Muscle of leg (tissue), 11 donors: Measurements from ENCODE around the gene GRM3. TPM values are rescaled to one million over a fixed set of nuclear protein-coding genes. Genes with fewer than 3 reads are reported as not detected.

Experiments used
- DNase-seq: peaks from one replicate; pipeline ENCODE4 v3.0.0; 2013
- H3K27ac ChIP-seq: one replicate; pipeline ENCODE4 v1.5.1; 2013; ENCODE audit warnings: mild to moderate bottlenecking, low read length, control low read depth
- H3K27me3 ChIP-seq: one replicate; pipeline ENCODE4 v1.6.1; 2013; ENCODE audit warnings: low read length; ENCODE audit not compliant: control insufficient read depth, insufficient read depth
- H3K36me3 ChIP-seq: one replicate; pipeline ENCODE4 v1.6.1; 2013; ENCODE audit warnings: low read length; ENCODE audit not compliant: control insufficient read depth, insufficient read depth
- H3K4me1 ChIP-seq: one replicate; pipeline ENCODE4 v1.6.1; 2013; ENCODE audit warnings: low read length; ENCODE audit not compliant: control insufficient read depth, insufficient read depth
- H3K4me3 ChIP-seq: one replicate; pipeline ENCODE4 v1.5.1; 2013; ENCODE audit warnings: low read length, control low read depth
- H3K9me3 ChIP-seq: replicated peaks from 2 replicates; pipeline ENCODE4 v1.6.1; 2013; ENCODE audit warnings: low read depth, low read length; ENCODE audit not compliant: control insufficient read depth
- WGBS: methylation state at CpG from one replicate; pipeline ENCODE4 v1.1.5; 2013; ENCODE audit warnings: missing lambda C conversion rate; ENCODE audit not compliant: insufficient coverage; 5-methylcytosine and 5-hydroxymethylcytosine counted together
- polyA plus RNA-seq, 8 donors: library from polyadenylated mRNA; unstranded; fragments of 120-200 nt; gene quantifications; one replicate each; pipeline versions ENCODE4 v1.2.1 to v1.2.3, GENCODE V29; 2013; ENCODE audit warnings: inconsistent platforms in 1 of 8, low replicate concordance in 1 of 8; ENCODE audit not compliant: insufficient read length in 8 of 8, insufficient read depth in 1 of 8
- total RNA-seq: library from RNA; stranded (reverse); fragments of 120-200 nt; gene quantifications from one replicate; pipeline ENCODE4 v1.2.4, GENCODE V29; 2013

GRM3 gene
- total and polyA plus RNA-seq, 9 donors: 0.04 to 0.20 (median 0.12) TPM

- 33% methylated on average over 1 of the region's 2 CpGs for WGBS
- H3K36me3 ChIP-seq: no peaks in the 10 kb centered on the region
- DNase-seq: no peak
- no peaks in the 10 kb centered on the region for H3K4me1 ChIP-seq
- no peak overlapping the region for H3K27ac ChIP-seq
- H3K27me3 ChIP-seq: no peaks in the 10 kb centered on the region
- no peaks in the 10 kb centered on the region for H3K9me3 ChIP-seq
- no peak overlapping the region for H3K4me3 ChIP-seq
Measured at GRCh38 chr7:86692755-86693154, 49.0 kb downstream of the GRM3 start.

- Histone ChIP-seq H3K36me3 (no peaks in the 10 kb centered on the region), H3K27ac (no peak overlapping the region), H3K4me3 (no peak overlapping the region), H3K9me3 (no peaks in the 10 kb centered on the region), H3K27me3 (no peaks in the 10 kb centered on the region), H3K4me1 (peaks cover 2% of the 10 kb centered on the region)
- DNase-seq: no peak
- WGBS: 80% methylated on average over 1 of the region's 1 CpG
Measured at GRCh38 chr7:86706406-86706805, 62.7 kb downstream of the GRM3 start.

- H3K27me3 ChIP-seq: no peaks in the 10 kb centered on the region
- peak; percentile 36 for DNase-seq
- no peaks in the 10 kb centered on the region for H3K9me3 ChIP-seq
- no peak overlapping the region for H3K4me3 ChIP-seq
- WGBS: 33% methylated on average over 1 of the region's 6 CpGs
- no peaks in the 10 kb centered on the region for H3K36me3 ChIP-seq
- H3K27ac ChIP-seq: no peak overlapping the region
- peaks cover 2% of the 10 kb centered on the region for H3K4me1 ChIP-seq
Measured at GRCh38 chr7:86708031-86708680, 64.4 kb downstream of the GRM3 start.

GRCh38 chr7:86720306-86720705 is 76.6 kb downstream of the GRM3 start:
- no peak overlapping the region for H3K27ac ChIP-seq
- WGBS: no CpG with 5 or more reads among the region's 1 CpG
- H3K27me3 ChIP-seq: no peaks in the 10 kb centered on the region
- H3K4me1 ChIP-seq: no peaks in the 10 kb centered on the region
- H3K9me3 ChIP-seq: no peaks in the 10 kb centered on the region
- H3K36me3 ChIP-seq: no peaks in the 10 kb centered on the region
- no peak for DNase-seq
- no peak overlapping the region for H3K4me3 ChIP-seq

- 96% methylated on average over 4 of the region's 4 CpGs for WGBS
Measured at GRCh38 chr7:86733783-86734182, 90.1 kb downstream of the GRM3 start.

GRCh38 chr7:86745013-86745745 is 101.5 kb downstream of the GRM3 start:
- no peak overlapping the region for H3K27ac ChIP-seq
- H3K4me3 ChIP-seq: no peak overlapping the region
- no CpG with 5 or more reads among the region's 3 CpGs for WGBS
- H3K36me3 ChIP-seq: no peaks in the 10 kb centered on the region
- no peaks in the 10 kb centered on the region for H3K4me1 ChIP-seq
- no peak for DNase-seq
- no peaks in the 10 kb centered on the region for H3K9me3 ChIP-seq
- no peaks in the 10 kb centered on the region for H3K27me3 ChIP-seq

More at GRCh38 chr7:86733783-86734182, 90.1 kb downstream of the GRM3 start:
- H3K4me3 ChIP-seq: no peak overlapping the region
- H3K27me3 ChIP-seq: no peaks in the 10 kb centered on the region
- H3K9me3 ChIP-seq: peaks cover 5% of the 10 kb centered on the region
- no peaks in the 10 kb centered on the region for H3K36me3 ChIP-seq
- no peak for DNase-seq
- H3K4me1 ChIP-seq: no peaks in the 10 kb centered on the region
- no peak overlapping the region for H3K27ac ChIP-seq

- Histone ChIP-seq H3K4me1 (no peaks in the 10 kb centered on the region), H3K27me3 (no peaks in the 10 kb centered on the region), H3K36me3 (no peaks in the 10 kb centered on the region), H3K27ac (no peak overlapping the region), H3K4me3 (no peak overlapping the region), H3K9me3 (no peaks in the 10 kb centered on the region)
- 30% methylated on average over 2 of the region's 3 CpGs for WGBS
- DNase-seq: no peak
Measured at GRCh38 chr7:86747698-86748097, 104.0 kb downstream of the GRM3 start.

GRCh38 chr7:86748201-86748600 is 104.5 kb downstream of the GRM3 start:
- no peak for DNase-seq
- Histone ChIP-seq H3K27me3 (no peaks in the 10 kb centered on the region), H3K4me3 (no peak overlapping the region), H3K36me3 (no peaks in the 10 kb centered on the region), H3K4me1 (no peaks in the 10 kb centered on the region), H3K27ac (no peak overlapping the region), H3K9me3 (no peaks in the 10 kb centered on the region)
- WGBS: no CpG with 5 or more reads among the region's 4 CpGs

GRCh38 chr7:86748843-86749719 is 105.4 kb downstream of the GRM3 start:
- Histone ChIP-seq H3K9me3 (no peaks in the 10 kb centered on the region), H3K36me3 (no peaks in the 10 kb centered on the region), H3K4me3 (no peak overlapping the region), H3K27me3 (no peaks in the 10 kb centered on the region), H3K27ac (no peak overlapping the region), H3K4me1 (no peaks in the 10 kb centered on the region)
- DNase-seq: peak; percentile 86
- 10% methylated on average over 2 of the region's 7 CpGs for WGBS
